Measurements from ENCODE around the gene ZNF350. TPM values are rescaled to one million over a fixed set of nuclear protein-coding genes. Genes with fewer than 3 reads are reported as not detected.

Gene ZNF350
- total RNA-seq, 1 experiment from 2014 or later = 9.3 TPM

Other genes with a start within 250 kb of the ZNF350 start
- gene FPR1, start 235.0 kb downstream of the ZNF350 start, total RNA-seq (2014; rRNA removed; shearing (Covaris generic)) = 3.6 and 3.8 TPM in 2 replicates
- gene FPR2, start 225.7 kb downstream of the ZNF350 start, total RNA-seq (2014; rRNA removed; shearing (Covaris generic)) = not detected in 2 replicates
- 0.10 and 0.22 TPM in 2 replicates for gene FPR3, start 191.7 kb downstream of the ZNF350 start, total RNA-seq (2014; rRNA removed; shearing (Covaris generic))
- 0.69 and 1.5 TPM in 2 replicates for gene ZNF577, start 98.9 kb downstream of the ZNF350 start, total RNA-seq (2014; rRNA removed; shearing (Covaris generic))
- 5.0 and 5.2 TPM in 2 replicates for gene ZNF649, start 81.8 kb downstream of the ZNF350 start, total RNA-seq (2014; rRNA removed; shearing (Covaris generic))
- 4.3 and 8.1 TPM in 2 replicates for gene ZNF613, start 59.4 kb downstream of the ZNF350 start, total RNA-seq (2014; rRNA removed; shearing (Covaris generic))
- 2.0 and 5.7 TPM in 2 replicates for gene ZNF615, start 21.4 kb upstream of the ZNF350 start, total RNA-seq (2014; rRNA removed; shearing (Covaris generic))
- gene ZNF614, start 41.5 kb upstream of the ZNF350 start, total RNA-seq (2014; rRNA removed; shearing (Covaris generic)) = 8.5 and 16.3 TPM in 2 replicates
- gene ZNF432, start 62.0 kb upstream of the ZNF350 start, total RNA-seq (2014; rRNA removed; shearing (Covaris generic)) = 4.5 and 5.1 TPM in 2 replicates
- gene ZNF841, start 108.9 kb upstream of the ZNF350 start, total RNA-seq (2014; rRNA removed; shearing (Covaris generic)) = 18.4 and 33.3 TPM in 2 replicates
- 8.0 and 8.9 TPM in 2 replicates for gene ZNF616, start 153.1 kb upstream of the ZNF350 start, total RNA-seq (2014; rRNA removed; shearing (Covaris generic))
- 12.0 and 12.8 TPM in 2 replicates for gene ZNF836, start 184.8 kb upstream of the ZNF350 start, total RNA-seq (2014; rRNA removed; shearing (Covaris generic))
- gene PPP2R1A, start 203.2 kb upstream of the ZNF350 start, total RNA-seq (2014; rRNA removed; shearing (Covaris generic)) = 152 and 204 TPM in 2 replicates